Astrocyte (in vitro differentiated cells and primary cell): ENCODE data around the gene NPVF. TPM values are rescaled to one million over a fixed set of nuclear protein-coding genes. Genes with fewer than 3 reads are reported as not detected.

ENCODE experiments used
- DNase-seq: peaks from one replicate; pipeline ENCODE4 v3.0.0-alpha.2; 2010; ENCODE audit warnings: low read depth
- FAIRE-seq: peaks from 2 replicates; lab custom pipeline; 2011; peaks lifted over from hg19 to GRCh38; lab: Jason Lieb, UNC
- H2AFZ ChIP-seq: 2 replicates; pipeline ENCODE4 v1.6.0; 2012; ENCODE audit warnings: low read depth, low read length, inconsistent platforms
- H3K27ac ChIP-seq: 2 replicates; pipeline ENCODE4 v1.5.1; 2011; ENCODE audit warnings: low read depth, low read length, inconsistent platforms
- H3K27me3 ChIP-seq: 2 replicates; pipeline ENCODE4 v1.6.0; 2011; ENCODE audit warnings: low read length, inconsistent platforms; ENCODE audit not compliant: insufficient read depth
- H3K36me3 ChIP-seq: 2 replicates; pipeline ENCODE4 v1.5.1; 2011; ENCODE audit warnings: low read length, inconsistent platforms; ENCODE audit not compliant: insufficient read depth
- H3K4me1 ChIP-seq: 2 replicates; pipeline ENCODE4 v1.5.1; 2011; ENCODE audit warnings: low read length, inconsistent platforms; ENCODE audit not compliant: insufficient read depth
- H3K4me2 ChIP-seq: 2 replicates; pipeline ENCODE4 v1.6.0; 2012; ENCODE audit warnings: low read length, inconsistent platforms
- H3K4me3 ChIP-seq: 2 replicates; pipeline ENCODE4 v1.5.1; 2011; ENCODE audit warnings: low read depth, mild to moderate bottlenecking, low read length, inconsistent platforms; ENCODE audit not compliant: insufficient read depth
- H3K79me2 ChIP-seq: 2 replicates; pipeline ENCODE4 v1.6.0; 2012; ENCODE audit warnings: mild to moderate bottlenecking, low read length, inconsistent platforms; ENCODE audit not compliant: insufficient read depth
- H3K9ac ChIP-seq: 2 replicates; pipeline ENCODE4 v1.6.0; 2012; ENCODE audit warnings: mild to moderate bottlenecking, low read length, inconsistent platforms
- H3K9me3 ChIP-seq: 2 replicates; pipeline ENCODE4 v1.5.1; 2012; ENCODE audit warnings: low read depth, mild to moderate bottlenecking, low read length, inconsistent platforms; ENCODE audit not compliant: insufficient read depth
- H4K20me1 ChIP-seq: 2 replicates; pipeline ENCODE4 v1.6.0; 2012; ENCODE audit warnings: low read length, inconsistent platforms; ENCODE audit not compliant: insufficient read depth
- H3K27ac Mint-ChIP-seq: one replicate; pipeline ENCODE4 v1.8.0; 2021; ENCODE audit warnings: mild to moderate bottlenecking, mixed read lengths; ENCODE audit not compliant: unreplicated experiment
- H3K27me3 Mint-ChIP-seq: one replicate; pipeline ENCODE4 v1.8.0; 2021; ENCODE audit warnings: low read depth, mixed read lengths; ENCODE audit not compliant: unreplicated experiment
- H3K36me3 Mint-ChIP-seq: one replicate; pipeline ENCODE4 v1.8.0; 2021; ENCODE audit warnings: low read depth, mixed read lengths; ENCODE audit not compliant: unreplicated experiment
- H3K4me1 Mint-ChIP-seq: one replicate; pipeline ENCODE4 v1.8.0; 2021; ENCODE audit warnings: low read depth, mixed read lengths; ENCODE audit not compliant: unreplicated experiment
- H3K4me3 Mint-ChIP-seq: one replicate; pipeline ENCODE4 v1.8.0; 2021; ENCODE audit warnings: mild to moderate bottlenecking, moderate library complexity, mixed read lengths; ENCODE audit not compliant: unreplicated experiment
- H3K9me3 Mint-ChIP-seq: one replicate; pipeline ENCODE4 v1.8.0; 2021; ENCODE audit warnings: mild to moderate bottlenecking, mixed read lengths; ENCODE audit not compliant: unreplicated experiment
- EZH2 ChIP-seq: IDR thresholded peaks from 2 replicates; pipeline ENCODE4 v1.6.1; 2012; ENCODE audit warnings: mild to moderate bottlenecking, low read length, inconsistent platforms; ENCODE audit not compliant: insufficient read depth
- total RNA-seq: library from RNA; stranded (reverse); gene quantifications from 2 replicates; pipeline ENCODE4 v1.2.1, GENCODE V29; 2021
- TF ChIP-seq, protein P1 (sequence below): IDR thresholded peaks from 2 replicates; pipeline ENCODE4 v1.5.1; 2011; ENCODE audit warnings: low read depth, mild to moderate bottlenecking, inconsistent platforms, low read length, moderate library complexity; ENCODE audit not compliant: insufficient read depth

NPVF gene
- total RNA-seq, 1 donor from 2014 or later = not detected

DNA sequence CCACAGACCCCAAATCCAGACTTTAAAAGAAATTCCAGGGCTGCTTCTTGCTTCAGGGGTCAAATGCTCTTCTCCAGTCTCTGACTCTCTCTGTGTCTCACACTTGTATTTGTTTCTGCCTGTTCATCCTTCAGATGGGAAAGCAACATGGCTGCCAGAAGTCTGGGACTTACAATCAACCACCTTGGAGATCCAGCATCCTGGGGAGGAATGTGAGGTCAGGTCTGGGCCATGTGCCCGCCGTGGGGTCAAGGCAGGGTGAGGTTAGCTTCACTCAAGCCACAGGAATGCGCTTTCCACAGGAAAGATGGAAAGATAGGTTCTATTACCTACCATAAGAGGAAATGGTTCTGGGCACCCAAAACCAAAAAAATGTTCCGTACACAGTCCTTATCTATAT lies 34.3 kb upstream of the NPVF start:
- Histone ChIP-seq H2AFZ (peak overlapping the region; percentile 39), H3K4me1 (peaks cover 5% of the 10 kb centered on the region), H4K20me1 (no peaks in the 10 kb centered on the region), H3K9me3 (no peaks in the 10 kb centered on the region), H3K4me3 (no peak overlapping the region), H3K79me2 (no peaks in the 10 kb centered on the region), H3K27ac (no peak overlapping the region), H3K4me2 (no peak overlapping the region), H3K9ac (no peak overlapping the region), H3K36me3 (no peaks in the 10 kb centered on the region), H3K27me3 (no peaks in the 10 kb centered on the region)
- H3K27me3 Mint-ChIP-seq = peaks cover 28% of the 10 kb centered on the region
- FAIRE-seq (no peak), DNase-seq (peak; percentile 46)
- TF ChIP-seq, protein P1, sequence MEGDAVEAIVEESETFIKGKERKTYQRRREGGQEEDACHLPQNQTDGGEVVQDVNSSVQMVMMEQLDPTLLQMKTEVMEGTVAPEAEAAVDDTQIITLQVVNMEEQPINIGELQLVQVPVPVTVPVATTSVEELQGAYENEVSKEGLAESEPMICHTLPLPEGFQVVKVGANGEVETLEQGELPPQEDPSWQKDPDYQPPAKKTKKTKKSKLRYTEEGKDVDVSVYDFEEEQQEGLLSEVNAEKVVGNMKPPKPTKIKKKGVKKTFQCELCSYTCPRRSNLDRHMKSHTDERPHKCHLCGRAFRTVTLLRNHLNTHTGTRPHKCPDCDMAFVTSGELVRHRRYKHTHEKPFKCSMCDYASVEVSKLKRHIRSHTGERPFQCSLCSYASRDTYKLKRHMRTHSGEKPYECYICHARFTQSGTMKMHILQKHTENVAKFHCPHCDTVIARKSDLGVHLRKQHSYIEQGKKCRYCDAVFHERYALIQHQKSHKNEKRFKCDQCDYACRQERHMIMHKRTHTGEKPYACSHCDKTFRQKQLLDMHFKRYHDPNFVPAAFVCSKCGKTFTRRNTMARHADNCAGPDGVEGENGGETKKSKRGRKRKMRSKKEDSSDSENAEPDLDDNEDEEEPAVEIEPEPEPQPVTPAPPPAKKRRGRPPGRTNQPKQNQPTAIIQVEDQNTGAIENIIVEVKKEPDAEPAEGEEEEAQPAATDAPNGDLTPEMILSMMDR = no peak
- TF ChIP-seq EZH2 = no peak
- H3K4me3 Mint-ChIP-seq = no peak overlapping the region
- H3K4me1 Mint-ChIP-seq = peaks cover 10% of the 10 kb centered on the region
- no peaks in the 10 kb centered on the region for H3K36me3 Mint-ChIP-seq
- no peak overlapping the region for H3K27ac Mint-ChIP-seq
- H3K9me3 Mint-ChIP-seq = no peaks in the 10 kb centered on the region

DNA sequence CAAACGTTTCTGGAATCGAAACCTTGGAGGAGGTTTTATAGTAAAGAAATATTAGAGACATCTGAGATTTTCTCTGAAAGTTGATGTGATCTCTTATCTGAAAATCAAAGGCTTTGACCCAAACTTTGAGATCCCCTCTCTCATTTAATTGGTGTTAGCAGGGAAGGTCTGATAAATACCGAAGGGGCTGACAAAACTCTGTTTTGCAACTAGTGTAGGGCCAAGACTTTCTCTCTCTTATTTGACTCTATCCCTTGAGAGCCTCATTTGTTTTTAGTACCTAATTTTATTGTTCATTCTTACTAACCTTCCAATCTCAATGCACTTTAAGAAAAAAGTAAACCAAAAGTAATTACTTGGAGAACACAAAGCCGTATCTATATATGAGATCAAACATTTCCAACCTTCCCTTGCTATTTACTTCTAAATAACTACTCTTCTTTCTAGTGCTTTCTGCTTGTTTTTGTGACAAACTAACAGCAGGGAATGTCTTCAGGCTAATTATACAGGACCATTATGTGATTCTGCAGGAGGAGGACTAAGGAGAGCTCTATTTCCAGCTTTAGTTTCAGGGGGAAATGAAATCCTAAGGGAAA lies 33.4 kb upstream of the NPVF start:
- no peak overlapping the region for H3K4me3 ChIP-seq
- no peaks in the 10 kb centered on the region for H3K36me3 ChIP-seq
- no peaks in the 10 kb centered on the region for H3K27me3 ChIP-seq
- H3K27ac ChIP-seq = no peak overlapping the region
- peaks cover 10% of the 10 kb centered on the region for H3K4me1 Mint-ChIP-seq
- H3K79me2 ChIP-seq = no peaks in the 10 kb centered on the region
- H3K4me1 ChIP-seq = peaks cover 5% of the 10 kb centered on the region
- H3K27me3 Mint-ChIP-seq = peaks cover 34% of the 10 kb centered on the region
- no peak for FAIRE-seq
- no peak for TF ChIP-seq EZH2
- TF ChIP-seq, protein P1 = no peak
- peak overlapping the region; percentile 13 for H2AFZ ChIP-seq
- H3K9me3 ChIP-seq = no peaks in the 10 kb centered on the region
- no peak overlapping the region for H3K4me3 Mint-ChIP-seq
- H4K20me1 ChIP-seq = no peaks in the 10 kb centered on the region
- H3K9me3 Mint-ChIP-seq = no peaks in the 10 kb centered on the region
- H3K27ac Mint-ChIP-seq = no peak overlapping the region
- no peaks in the 10 kb centered on the region for H3K36me3 Mint-ChIP-seq
- no peak for DNase-seq
- H3K9ac ChIP-seq = no peak overlapping the region
- peak overlapping the region; percentile 43 for H3K4me2 ChIP-seq

DNA sequence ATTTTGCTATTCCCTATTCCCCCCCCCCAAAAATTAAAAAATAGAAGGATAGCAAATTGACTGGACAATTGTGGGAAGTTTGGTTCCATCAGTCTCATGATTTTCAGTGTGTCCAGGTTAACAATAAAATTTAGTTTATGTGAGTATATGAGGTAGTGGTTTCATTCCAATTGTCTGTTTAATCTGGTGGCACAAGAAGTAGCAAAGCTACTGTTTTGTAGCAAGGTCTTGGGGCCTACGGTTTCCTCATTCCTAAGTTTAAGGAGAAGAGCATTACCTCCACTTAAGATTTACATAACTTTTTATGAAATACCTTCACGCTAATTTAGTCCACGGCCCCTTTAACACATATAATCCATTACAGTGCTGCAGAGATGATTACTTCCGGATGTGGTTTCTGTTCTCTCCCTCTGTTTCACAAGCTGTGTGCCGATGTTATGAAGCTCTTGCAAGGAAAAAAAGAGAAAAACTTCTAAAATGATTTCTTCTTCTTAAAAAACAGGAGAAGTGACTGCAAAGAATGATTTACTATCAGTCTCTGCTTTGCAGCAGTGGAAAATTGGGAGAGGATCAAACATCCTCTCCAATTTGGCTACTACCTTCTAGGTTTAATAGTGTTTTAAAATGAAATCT lies 32.7 kb upstream of the NPVF start:
- Histone ChIP-seq H3K4me3 (no peak overlapping the region), H3K4me1 (peaks cover 5% of the 10 kb centered on the region), H3K9me3 (no peaks in the 10 kb centered on the region), H3K79me2 (no peaks in the 10 kb centered on the region), H2AFZ (peak overlapping the region; percentile 13), H3K9ac (no peak overlapping the region), H3K27ac (no peak overlapping the region), H3K4me2 (peak overlapping the region; percentile 43), H3K27me3 (no peaks in the 10 kb centered on the region), H3K36me3 (no peaks in the 10 kb centered on the region), H4K20me1 (no peaks in the 10 kb centered on the region)
- DNase-seq = peak; percentile 45
- H3K36me3 Mint-ChIP-seq = no peaks in the 10 kb centered on the region
- TF ChIP-seq EZH2 = no peak
- TF ChIP-seq, protein P1 = no peak
- no peak overlapping the region for H3K27ac Mint-ChIP-seq
- H3K4me1 Mint-ChIP-seq = peaks cover 10% of the 10 kb centered on the region
- no peak for FAIRE-seq
- H3K27me3 Mint-ChIP-seq = peaks cover 39% of the 10 kb centered on the region
- H3K4me3 Mint-ChIP-seq = no peak overlapping the region
- no peaks in the 10 kb centered on the region for H3K9me3 Mint-ChIP-seq
